Neural progenitor cell (in vitro differentiated cells): ENCODE data around the gene CES2.

ENCODE experiments used
- EZH2phosphoT487 ChIP-seq: fragments of 200-600 bp; sonication (generic); IDR thresholded peaks from 2 replicates; pipeline ENCODE4 v1.6.1; 2017; ENCODE audit warnings: antibody characterized with exemption
- TF ChIP-seq, protein P1 (sequence below): fragments of 200-600 bp; sonication (generic); IDR thresholded peaks from 2 replicates; pipeline ENCODE4 v1.5.1; 2017; ENCODE audit warnings: antibody characterized with exemption, mild to moderate bottlenecking

- TF ChIP-seq, protein P1, sequence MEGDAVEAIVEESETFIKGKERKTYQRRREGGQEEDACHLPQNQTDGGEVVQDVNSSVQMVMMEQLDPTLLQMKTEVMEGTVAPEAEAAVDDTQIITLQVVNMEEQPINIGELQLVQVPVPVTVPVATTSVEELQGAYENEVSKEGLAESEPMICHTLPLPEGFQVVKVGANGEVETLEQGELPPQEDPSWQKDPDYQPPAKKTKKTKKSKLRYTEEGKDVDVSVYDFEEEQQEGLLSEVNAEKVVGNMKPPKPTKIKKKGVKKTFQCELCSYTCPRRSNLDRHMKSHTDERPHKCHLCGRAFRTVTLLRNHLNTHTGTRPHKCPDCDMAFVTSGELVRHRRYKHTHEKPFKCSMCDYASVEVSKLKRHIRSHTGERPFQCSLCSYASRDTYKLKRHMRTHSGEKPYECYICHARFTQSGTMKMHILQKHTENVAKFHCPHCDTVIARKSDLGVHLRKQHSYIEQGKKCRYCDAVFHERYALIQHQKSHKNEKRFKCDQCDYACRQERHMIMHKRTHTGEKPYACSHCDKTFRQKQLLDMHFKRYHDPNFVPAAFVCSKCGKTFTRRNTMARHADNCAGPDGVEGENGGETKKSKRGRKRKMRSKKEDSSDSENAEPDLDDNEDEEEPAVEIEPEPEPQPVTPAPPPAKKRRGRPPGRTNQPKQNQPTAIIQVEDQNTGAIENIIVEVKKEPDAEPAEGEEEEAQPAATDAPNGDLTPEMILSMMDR: no peak
- no peak for TF ChIP-seq EZH2phosphoT487
These were observed 41.4 kb downstream of the CES2 start for GRCh38 chr16:66976746-66977145.
